H9 (cell line): ENCODE data around the gene ACYP2. TPM values are rescaled to one million over a fixed set of nuclear protein-coding genes. Genes with fewer than 3 reads are reported as not detected.

ENCODE experiments used
- DNase-seq: peaks from one replicate; pipeline ENCODE4 v3.0.0-alpha.2; 2017
- H2AFZ ChIP-seq: one replicate; pipeline ENCODE4 v1.6.1; 2013; ENCODE audit warnings: mild to moderate bottlenecking, low read length, control low read depth, moderate library complexity
- H2AK5ac ChIP-seq: 2 replicates; pipeline ENCODE4 v1.6.1; 2013; ENCODE audit warnings: low read length, control low read depth, mixed read lengths; ENCODE audit not compliant: insufficient read length
- H2BK120ac ChIP-seq: one replicate; pipeline ENCODE4 v1.6.1; 2013; ENCODE audit warnings: low read depth, mild to moderate bottlenecking, low read length, control low read depth, inconsistent platforms; ENCODE audit not compliant: poor library complexity, severe bottlenecking
- H2BK12ac ChIP-seq: 2 replicates; pipeline ENCODE4 v1.6.1; 2013; ENCODE audit warnings: low read length, control low read depth, mixed read lengths, low read depth; ENCODE audit not compliant: insufficient read length
- H2BK15ac ChIP-seq: 2 replicates; pipeline ENCODE4 v1.6.1; 2013; ENCODE audit warnings: low read depth, low read length, control low read depth
- H2BK20ac ChIP-seq: one replicate; pipeline ENCODE4 v1.6.1; 2013; ENCODE audit warnings: low read depth, mild to moderate bottlenecking, low read length, control low read depth, inconsistent platforms; ENCODE audit not compliant: poor library complexity, severe bottlenecking
- H2BK5ac ChIP-seq: 2 replicates; pipeline ENCODE4 v1.6.1; 2013; ENCODE audit warnings: low read length, control low read depth, mixed read lengths; ENCODE audit not compliant: insufficient read length
- H3K14ac ChIP-seq: 2 replicates; pipeline ENCODE4 v1.6.1; 2013; ENCODE audit warnings: low read length, control low read depth; ENCODE audit not compliant: insufficient read depth
- H3K18ac ChIP-seq: 2 replicates; pipeline ENCODE4 v1.6.1; 2013; ENCODE audit warnings: low read depth, mild to moderate bottlenecking, mixed read lengths, low read length, control low read depth; ENCODE audit not compliant: insufficient read length
- H3K23ac ChIP-seq: 2 replicates; pipeline ENCODE4 v1.6.1; 2013; ENCODE audit warnings: low read length, control low read depth, mixed read lengths, low read depth; ENCODE audit not compliant: insufficient read length
- H3K23me2 ChIP-seq: 2 replicates; pipeline ENCODE4 v1.6.1; 2013; ENCODE audit warnings: low read depth, mild to moderate bottlenecking, mixed read lengths, low read length, control low read depth; ENCODE audit not compliant: insufficient read length, poor library complexity, severe bottlenecking
- H3K27ac ChIP-seq: 2 replicates; pipeline ENCODE4 v1.5.1; 2013; ENCODE audit warnings: low read length, control low read depth, mixed read lengths, low read depth; ENCODE audit not compliant: insufficient read length
- H3K27me3 ChIP-seq: 2 replicates; pipeline ENCODE4 v1.6.1; 2013; ENCODE audit warnings: low read length, control low read depth, inconsistent platforms; ENCODE audit not compliant: insufficient read depth
- H3K4ac ChIP-seq: 2 replicates; pipeline ENCODE4 v1.6.1; 2013; ENCODE audit warnings: low read depth, mild to moderate bottlenecking, control low read depth, inconsistent platforms, low read length, moderate library complexity
- H3K4me1 ChIP-seq: 2 replicates; pipeline ENCODE4 v1.6.1; 2013; ENCODE audit warnings: low read length, control low read depth, inconsistent platforms; ENCODE audit not compliant: insufficient read depth
- H3K4me2 ChIP-seq: 2 replicates; pipeline ENCODE4 v1.6.1; 2013; ENCODE audit warnings: low read length, control low read depth, mixed read lengths; ENCODE audit not compliant: insufficient read length, insufficient read depth
- H3K56ac ChIP-seq: 2 replicates; pipeline ENCODE4 v1.6.1; 2013; ENCODE audit warnings: low read depth, mild to moderate bottlenecking, mixed read lengths, low read length, control low read depth; ENCODE audit not compliant: insufficient read length
- H3K79me1 ChIP-seq: 2 replicates; pipeline ENCODE4 v1.6.1; 2013; ENCODE audit warnings: low read depth, mild to moderate bottlenecking, moderate library complexity, low read length, control low read depth, inconsistent platforms; ENCODE audit not compliant: insufficient read depth, poor library complexity, severe bottlenecking
- H3K79me2 ChIP-seq: 2 replicates; pipeline ENCODE4 v1.6.1; 2013; ENCODE audit warnings: low read length, control low read depth, inconsistent platforms; ENCODE audit not compliant: insufficient read depth
- H3K9ac ChIP-seq: 2 replicates; pipeline ENCODE4 v1.6.1; 2013; ENCODE audit warnings: low read length, control low read depth, mixed read lengths; ENCODE audit not compliant: insufficient read length; ENCODE audit errors: extremely low read depth
- H3K9me3 ChIP-seq: one replicate; pipeline ENCODE4 v1.6.1; 2013; ENCODE audit warnings: low read depth, low read length, inconsistent platforms; ENCODE audit not compliant: control insufficient read depth
- H3T11ph ChIP-seq: one replicate; pipeline ENCODE4 v1.6.1; 2013; ENCODE audit warnings: mild to moderate bottlenecking, low read length, control low read depth, inconsistent platforms
- H4K20me1 ChIP-seq: one replicate; pipeline ENCODE4 v1.6.1; 2013; ENCODE audit not compliant: control insufficient read depth, insufficient read length, insufficient read depth
- H4K5ac ChIP-seq: 2 replicates; pipeline ENCODE4 v1.6.1; 2013; ENCODE audit warnings: low read depth, mild to moderate bottlenecking, mixed read lengths, low read length, control low read depth; ENCODE audit not compliant: insufficient read length
- H4K8ac ChIP-seq: replicated peaks from 2 replicates; pipeline ENCODE4 v1.6.1; 2013; ENCODE audit warnings: low read length, control low read depth, mixed read lengths, low read depth; ENCODE audit not compliant: insufficient read length
- H4K91ac ChIP-seq: 2 replicates; pipeline ENCODE4 v1.6.1; 2013; ENCODE audit warnings: low read depth, mild to moderate bottlenecking, moderate library complexity, mixed read lengths, low read length, control low read depth; ENCODE audit not compliant: insufficient read length
- H3K27ac Mint-ChIP-seq, 3 experiments: 2 replicates in 2 of 3; 3 replicates in 1 of 3; pipeline ENCODE4 v1.8.0; 2020 to 2021; ENCODE audit warnings: mixed read lengths in 3 of 3, mild to moderate bottlenecking in 1 of 3, moderate library complexity in 1 of 3
- H3K27me3 Mint-ChIP-seq: 2 replicates; pipeline ENCODE4 v1.8.0; 2021; ENCODE audit warnings: low read depth, mild to moderate bottlenecking, moderate library complexity, mixed read lengths
- H3K36me3 Mint-ChIP-seq, 3 experiments: 2 replicates in 2 of 3; 3 replicates in 1 of 3; pipeline ENCODE4 v1.8.0; 2020 to 2021; ENCODE audit warnings: low read depth in 3 of 3, mixed read lengths in 3 of 3; ENCODE audit not compliant: insufficient read depth in 1 of 3
- H3K4me1 Mint-ChIP-seq, 2 experiments: 2 replicates each; pipeline ENCODE4 v1.8.0; 2020; ENCODE audit warnings: mixed read lengths in 2 of 2
- H3K4me3 Mint-ChIP-seq, 2 experiments: 2 replicates in 1 of 2; 3 replicates in 1 of 2; pipeline ENCODE4 v1.8.0; 2020 to 2021; ENCODE audit warnings: mild to moderate bottlenecking in 2 of 2, mixed read lengths in 2 of 2, moderate library complexity in 1 of 2
- H3K9me3 Mint-ChIP-seq, 2 experiments: 2 replicates in 1 of 2; 3 replicates in 1 of 2; pipeline ENCODE4 v1.8.0; 2020; ENCODE audit warnings: mild to moderate bottlenecking in 2 of 2, mixed read lengths in 2 of 2, moderate library complexity in 1 of 2
- CTCF ChIP-seq: fragments of 200-600 bp; sonication (generic); conservative IDR thresholded peaks from 3 replicates; pipeline ENCODE4 v1.8.0; 2021; ENCODE audit warnings: antibody characterized with exemption, mild to moderate bottlenecking
- WGBS: extraction: QIAGEN DNeasy Blood & Tissue Kit; methylation state at CpG from one replicate; pipeline ENCODE4 v1.1.7; 2013; ENCODE audit warnings: missing lambda C conversion rate, low lambda C conversion rate, mixed read lengths; ENCODE audit not compliant: insufficient read length; ENCODE audit errors: extremely low coverage; 5-methylcytosine and 5-hydroxymethylcytosine counted together
- total RNA-seq: library from RNA; stranded (reverse); gene quantifications from 2 replicates; pipeline ENCODE4 v1.2.1, GENCODE V29; 2021

The ACYP2 gene
- total RNA-seq, 1 experiment from 2014 or later, result 3.2 TPM

GRCh38 chr2:54100772-54101171 lies 14.6 kb upstream of the ACYP2 start:
- H3K27me3 ChIP-seq, result no peaks in the 10 kb centered on the region
- H3K27ac ChIP-seq, result no peak overlapping the region
- H4K8ac ChIP-seq, result no peak overlapping the region
- no peak overlapping the region for H3K56ac ChIP-seq
- no peaks in the 10 kb centered on the region; the same call in 1 of the 2 replicates for H3K27me3 Mint-ChIP-seq
- H2BK120ac ChIP-seq, result no peak overlapping the region
- no peak for TF ChIP-seq CTCF
- no peak overlapping the region for H3T11ph ChIP-seq
- H2AK5ac ChIP-seq, result no peak overlapping the region
- no peak overlapping the region for H3K23ac ChIP-seq
- H3K36me3 Mint-ChIP-seq, result peaks cover 3 to 7% (median 5%) of the 10 kb centered on the region in 3 experiments; a peak in 5 of 7 replicates
- WGBS, result no CpG with 5 or more reads among the region's 2 CpGs
- H3K9me3 ChIP-seq, result no peaks in the 10 kb centered on the region
- DNase-seq, result no peak
- H3K27ac Mint-ChIP-seq, result no peak overlapping the region
- H4K91ac ChIP-seq, result no peak overlapping the region
- H3K9ac ChIP-seq, result no peak overlapping the region
- H2BK5ac ChIP-seq, result no peak overlapping the region
- no peak overlapping the region for H3K4me3 Mint-ChIP-seq
- H3K18ac ChIP-seq, result no peak overlapping the region
- H3K23me2 ChIP-seq, result no peaks in the 10 kb centered on the region
- no peak overlapping the region for H4K5ac ChIP-seq
- H3K9me3 Mint-ChIP-seq, result peaks cover 5 to 8% of the 10 kb centered on the region in 2 experiments
- H3K14ac ChIP-seq, result no peak overlapping the region
- no peaks in the 10 kb centered on the region for H3K79me2 ChIP-seq
- H3K4me2 ChIP-seq, result no peak overlapping the region
- no peak overlapping the region for H2AFZ ChIP-seq
- no peak overlapping the region for H2BK20ac ChIP-seq
- H3K4ac ChIP-seq, result no peak overlapping the region
- no peaks in the 10 kb centered on the region; the same call in 1 of the 2 replicates for H3K4me1 ChIP-seq
- H4K20me1 ChIP-seq, result no peaks in the 10 kb centered on the region
- no peaks in the 10 kb centered on the region for H3K79me1 ChIP-seq
- H3K4me1 Mint-ChIP-seq, result peaks cover 4 to 5% of the 10 kb centered on the region in 2 experiments
- H2BK12ac ChIP-seq, result no peak overlapping the region
- no peak overlapping the region for H2BK15ac ChIP-seq
